GM18526 (cell line): ENCODE results near the gene TDRD5.

Experiments used
- POLR2A ChIP-seq: IDR thresholded peaks from 3 replicates; pipeline ENCODE4 v1.6.1; 2011; ENCODE audit not compliant: insufficient read length; ENCODE audit errors: extremely low read depth

The TDRD5 gene

GRCh38 chr1:179591592-179592580, at the start of gene TDRD5:
TDRD5 (plus strand) TSS chr1:179591832; CDS start chr1:179592616, 784 bp downstream.
- no peak for TF ChIP-seq POLR2A

- TF ChIP-seq POLR2A = no peak
Observed at GRCh38 chr1:179545321-179545720, 46.3 kb upstream of the TDRD5 start.

GRCh38 chr1:179547021-179547535, 44.6 kb upstream of the TDRD5 start:
- no peak for TF ChIP-seq POLR2A

GRCh38 chr1:179548666-179549367, 42.8 kb upstream of the TDRD5 start:
- no peak for TF ChIP-seq POLR2A

- TF ChIP-seq POLR2A = no peak
Observed at GRCh38 chr1:179549368-179549700, 42.3 kb upstream of the TDRD5 start.

GRCh38 chr1:179550746-179551682, 40.6 kb upstream of the TDRD5 start:
- TF ChIP-seq POLR2A = no peak

GRCh38 chr1:179554427-179554826, 37.2 kb upstream of the TDRD5 start:
- TF ChIP-seq POLR2A = no peak

GRCh38 chr1:179558078-179558477, 33.6 kb upstream of the TDRD5 start:
- TF ChIP-seq POLR2A = no peak

GRCh38 chr1:179575497-179576314, 15.9 kb upstream of the TDRD5 start, which contains the start of gene NPHS2:
NPHS2 (minus strand) TSS chr1:179575948; CDS start chr1:179575864, 84 bp downstream.
- TF ChIP-seq POLR2A = no peak

- no peak for TF ChIP-seq POLR2A
Observed at GRCh38 chr1:179576509-179576908, 15.1 kb upstream of the TDRD5 start.

- TF ChIP-seq POLR2A = no peak
Observed at GRCh38 chr1:179583771-179584320, 7.8 kb upstream of the TDRD5 start.

- no peak for TF ChIP-seq POLR2A
Observed at GRCh38 chr1:179586107-179586823, 5.4 kb upstream of the TDRD5 start.

GRCh38 chr1:179587336-179587735, 4.3 kb upstream of the TDRD5 start:
- TF ChIP-seq POLR2A = no peak
